GM19467 (cell line): ENCODE data around the gene TYW1B.
"Not testable (repeated sequence)": the region's sequence is repeated elsewhere in the genome, so short reads cannot be mapped to it uniquely, and the experiment has no call there.

ENCODE experiments used
- ATAC-seq: cut with Tn5 transposase; IDR thresholded peaks from one replicate; pipeline ENCODE4 v1.9.1; 2021; ENCODE audit warnings: mild to moderate bottlenecking, moderate library complexity; ENCODE audit not compliant: unreplicated experiment

Gene TYW1B

GRCh38 chr7:72632765-72633292, 195.2 kb downstream of the TYW1B start:
- not testable (repeated sequence) for ATAC-seq

GRCh38 chr7:72628375-72628774, 199.6 kb downstream of the TYW1B start:
- ATAC-seq: not testable (repeated sequence)

GRCh38 chr7:72626428-72627011, 201.5 kb downstream of the TYW1B start:
- not testable (repeated sequence) for ATAC-seq

GRCh38 chr7:72625721-72626423, 202.1 kb downstream of the TYW1B start:
- ATAC-seq: peak; percentile 56

GRCh38 chr7:72622532-72622931, 205.5 kb downstream of the TYW1B start:
- ATAC-seq: no peak

- ATAC-seq: not testable (repeated sequence)
Measured at GRCh38 chr7:72621761-72622187, 206.2 kb downstream of the TYW1B start.

GRCh38 chr7:72620923-72621322, 207.1 kb downstream of the TYW1B start:
- ATAC-seq: not testable (repeated sequence)

GRCh38 chr7:72618435-72619180, 209.4 kb downstream of the TYW1B start:
- not testable (repeated sequence) for ATAC-seq

- not testable (repeated sequence) for ATAC-seq
Measured at GRCh38 chr7:72609761-72610160, 218.2 kb downstream of the TYW1B start.

- ATAC-seq: not testable (repeated sequence)
Measured at GRCh38 chr7:72607988-72608387, 220.0 kb downstream of the TYW1B start.

- not testable (repeated sequence) for ATAC-seq
Measured at GRCh38 chr7:72605863-72606431, 222.1 kb downstream of the TYW1B start.

GRCh38 chr7:72604771-72605611, 223.0 kb downstream of the TYW1B start:
- ATAC-seq: not testable (repeated sequence)

- not testable (repeated sequence) for ATAC-seq
Measured at GRCh38 chr7:72603476-72603875, 224.5 kb downstream of the TYW1B start.

- ATAC-seq: no peak
Measured at GRCh38 chr7:72603073-72603472, 224.9 kb downstream of the TYW1B start.

GRCh38 chr7:72601683-72602082, 226.3 kb downstream of the TYW1B start:
- not testable (repeated sequence) for ATAC-seq

GRCh38 chr7:72590023-72590422, 238.0 kb downstream of the TYW1B start:
- ATAC-seq: not testable (repeated sequence)

GRCh38 chr7:72587267-72587666, 240.7 kb downstream of the TYW1B start:
- not testable (repeated sequence) for ATAC-seq

GRCh38 chr7:72584576-72584975, 243.4 kb downstream of the TYW1B start:
- not testable (repeated sequence) for ATAC-seq

GRCh38 chr7:72583620-72584361, 244.2 kb downstream of the TYW1B start:
- ATAC-seq: not testable (repeated sequence)
